Chondrocyte (in vitro differentiated cells): ENCODE results near the gene LPP. TPM values are rescaled to one million over a fixed set of nuclear protein-coding genes. Genes with fewer than 3 reads are reported as not detected.

Experiments used
- DNase-seq: peaks from one replicate; pipeline ENCODE4 v3.0.0; 2021; ENCODE audit warnings: mixed read lengths, low spot score
- H3K27ac Mint-ChIP-seq: one replicate; pipeline ENCODE4 v1.8.0; 2021; ENCODE audit warnings: mild to moderate bottlenecking, moderate library complexity, mixed read lengths; ENCODE audit not compliant: unreplicated experiment
- H3K27me3 Mint-ChIP-seq: 2 replicates; pipeline ENCODE4 v1.8.0; 2021; ENCODE audit warnings: low read depth, mixed read lengths
- H3K36me3 Mint-ChIP-seq: 2 replicates; pipeline ENCODE4 v1.8.0; 2021; ENCODE audit warnings: low read depth, mixed read lengths
- H3K4me1 Mint-ChIP-seq: 2 replicates; pipeline ENCODE4 v1.8.0; 2021; ENCODE audit warnings: low read depth, mild to moderate bottlenecking, mixed read lengths
- H3K4me3 Mint-ChIP-seq: one replicate; pipeline ENCODE4 v1.8.0; 2021; ENCODE audit warnings: mild to moderate bottlenecking, moderate library complexity, mixed read lengths; ENCODE audit not compliant: unreplicated experiment
- H3K9me3 Mint-ChIP-seq: 2 replicates; pipeline ENCODE4 v1.8.0; 2021; ENCODE audit warnings: low read depth, mixed read lengths
- total RNA-seq: library from RNA; stranded (reverse); gene quantifications from 3 replicates; pipeline ENCODE4 v1.2.1, GENCODE V29; 2021
- TF ChIP-seq, protein P1 (sequence below): fragments of 200-600 bp; sonication (generic); IDR thresholded peaks from 2 replicates; pipeline ENCODE4 v1.5.0; 2021; ENCODE audit warnings: antibody characterized with exemption, mild to moderate bottlenecking, moderate library complexity

LPP gene
- total RNA-seq, 1 donor from 2014 or later: 295 TPM

DNA sequence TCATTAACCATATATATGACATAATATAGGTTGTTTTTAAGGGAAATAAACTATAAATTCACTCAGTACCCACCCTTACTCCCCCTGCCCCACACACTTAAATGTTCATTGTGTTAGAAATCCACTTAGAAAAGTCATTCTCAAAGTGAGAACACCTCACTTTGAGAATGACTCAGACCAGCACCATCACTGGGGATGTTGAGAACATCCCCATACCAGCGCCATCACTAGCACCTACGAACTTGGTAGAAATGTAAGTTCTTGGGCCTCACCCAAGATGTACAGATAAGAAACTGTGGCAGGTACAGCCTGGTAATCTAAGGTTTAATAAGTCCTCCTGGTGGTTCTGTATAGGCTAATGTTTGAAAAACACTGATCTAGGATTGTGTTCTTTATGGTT, 362.6 kb downstream of the LPP start:
- Mint-ChIP-seq H3K9me3 (peaks cover 3% of the 10 kb centered on the region), H3K4me3 (no peak overlapping the region), H3K4me1 (peaks cover 48% of the 10 kb centered on the region), H3K36me3 (peaks cover 4% of the 10 kb centered on the region), H3K27me3 (no peaks in the 10 kb centered on the region), H3K27ac (no peak overlapping the region)
- TF ChIP-seq, protein P1, sequence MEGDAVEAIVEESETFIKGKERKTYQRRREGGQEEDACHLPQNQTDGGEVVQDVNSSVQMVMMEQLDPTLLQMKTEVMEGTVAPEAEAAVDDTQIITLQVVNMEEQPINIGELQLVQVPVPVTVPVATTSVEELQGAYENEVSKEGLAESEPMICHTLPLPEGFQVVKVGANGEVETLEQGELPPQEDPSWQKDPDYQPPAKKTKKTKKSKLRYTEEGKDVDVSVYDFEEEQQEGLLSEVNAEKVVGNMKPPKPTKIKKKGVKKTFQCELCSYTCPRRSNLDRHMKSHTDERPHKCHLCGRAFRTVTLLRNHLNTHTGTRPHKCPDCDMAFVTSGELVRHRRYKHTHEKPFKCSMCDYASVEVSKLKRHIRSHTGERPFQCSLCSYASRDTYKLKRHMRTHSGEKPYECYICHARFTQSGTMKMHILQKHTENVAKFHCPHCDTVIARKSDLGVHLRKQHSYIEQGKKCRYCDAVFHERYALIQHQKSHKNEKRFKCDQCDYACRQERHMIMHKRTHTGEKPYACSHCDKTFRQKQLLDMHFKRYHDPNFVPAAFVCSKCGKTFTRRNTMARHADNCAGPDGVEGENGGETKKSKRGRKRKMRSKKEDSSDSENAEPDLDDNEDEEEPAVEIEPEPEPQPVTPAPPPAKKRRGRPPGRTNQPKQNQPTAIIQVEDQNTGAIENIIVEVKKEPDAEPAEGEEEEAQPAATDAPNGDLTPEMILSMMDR: no peak
- no peak for DNase-seq

DNA sequence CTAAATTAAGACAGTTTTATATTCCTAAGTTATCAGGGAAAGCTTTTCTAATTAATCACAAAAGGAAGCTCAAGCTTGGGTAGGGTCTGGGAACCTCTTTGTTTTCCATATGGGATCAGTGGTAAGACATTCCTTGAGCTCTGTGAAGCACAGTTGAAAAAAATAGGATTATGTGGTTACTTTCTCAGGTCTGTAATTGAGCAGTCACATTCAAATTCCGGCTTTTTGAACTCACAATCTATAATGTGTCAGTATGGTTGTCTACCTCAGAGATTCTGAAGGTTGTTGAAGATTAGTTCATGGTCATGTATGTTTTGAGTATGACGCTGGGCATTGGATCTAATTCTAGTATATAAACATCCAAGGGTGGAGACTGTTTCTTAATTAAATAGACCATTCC, 364.5 kb downstream of the LPP start:
- peaks cover 4% of the 10 kb centered on the region for H3K36me3 Mint-ChIP-seq
- TF ChIP-seq, protein P1: no peak
- no peak overlapping the region for H3K27ac Mint-ChIP-seq
- peaks cover 3% of the 10 kb centered on the region for H3K9me3 Mint-ChIP-seq
- no peak overlapping the region for H3K4me3 Mint-ChIP-seq
- DNase-seq: no peak
- H3K4me1 Mint-ChIP-seq: peaks cover 44% of the 10 kb centered on the region
- H3K27me3 Mint-ChIP-seq: no peaks in the 10 kb centered on the region

DNA sequence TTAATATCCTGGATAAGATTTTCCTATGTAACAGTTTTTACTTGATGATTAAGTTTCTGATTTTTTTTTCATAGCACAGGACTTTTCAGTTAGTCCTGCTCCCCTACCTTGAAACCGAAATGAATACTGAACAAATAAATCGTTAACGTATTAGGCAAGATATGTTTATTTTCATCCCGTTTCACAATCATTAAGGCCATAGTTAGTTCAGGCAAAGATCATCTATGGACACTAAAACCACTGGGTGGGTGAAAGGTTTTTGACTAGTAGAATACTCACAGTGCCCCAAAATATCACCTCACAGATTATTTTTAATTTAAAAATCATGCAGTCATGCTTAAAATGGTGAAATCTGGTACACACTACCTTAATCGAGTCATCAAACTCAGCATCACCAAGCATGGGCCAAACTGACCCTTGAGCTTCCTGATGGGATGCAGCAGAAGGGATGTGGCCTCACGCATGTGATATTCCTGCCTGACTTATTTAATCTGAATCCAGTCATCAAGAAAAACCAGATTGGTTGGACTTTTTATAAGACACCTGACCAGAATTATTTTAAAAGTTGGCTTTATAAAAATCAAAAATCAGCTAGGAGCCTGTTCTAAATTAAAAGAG, 365.0 kb downstream of the LPP start:
- no peak overlapping the region for H3K4me3 Mint-ChIP-seq
- H3K27me3 Mint-ChIP-seq: no peaks in the 10 kb centered on the region

DNA sequence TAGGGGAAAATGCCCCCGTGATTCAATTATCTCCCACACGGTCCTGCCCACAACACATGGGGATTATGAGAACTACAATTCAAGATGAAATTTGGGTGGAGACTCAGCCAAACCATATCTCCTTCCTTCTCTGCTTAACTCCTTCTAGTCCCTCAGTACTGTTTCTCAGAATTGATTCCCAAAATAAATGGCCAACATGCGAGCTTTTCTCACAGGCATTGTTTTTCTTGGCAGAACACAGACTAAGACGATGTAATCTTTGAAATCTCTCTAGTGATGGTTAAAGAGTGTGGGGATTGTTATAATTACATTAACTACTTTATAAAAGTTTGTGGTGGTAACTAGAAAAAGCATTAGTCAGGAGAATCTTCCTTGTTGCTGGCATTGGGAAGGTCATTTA, 366.5 kb downstream of the LPP start:
- Mint-ChIP-seq H3K36me3 (peaks cover 10% of the 10 kb centered on the region), H3K4me3 (no peak overlapping the region), H3K27ac (peak overlapping the region; percentile 67), H3K4me1 (peaks cover 57% of the 10 kb centered on the region), H3K27me3 (no peaks in the 10 kb centered on the region), H3K9me3 (peaks cover 3% of the 10 kb centered on the region)
- DNase-seq: no peak
- TF ChIP-seq, protein P1: no peak

More for the DNA sequence above, 365.0 kb downstream of the LPP start:
- peaks cover 3% of the 10 kb centered on the region for H3K9me3 Mint-ChIP-seq
- H3K4me1 Mint-ChIP-seq: peaks cover 44% of the 10 kb centered on the region
- peaks cover 4% of the 10 kb centered on the region for H3K36me3 Mint-ChIP-seq
- TF ChIP-seq, protein P1: no peak
- H3K27ac Mint-ChIP-seq: no peak overlapping the region
- DNase-seq: no peak

DNA sequence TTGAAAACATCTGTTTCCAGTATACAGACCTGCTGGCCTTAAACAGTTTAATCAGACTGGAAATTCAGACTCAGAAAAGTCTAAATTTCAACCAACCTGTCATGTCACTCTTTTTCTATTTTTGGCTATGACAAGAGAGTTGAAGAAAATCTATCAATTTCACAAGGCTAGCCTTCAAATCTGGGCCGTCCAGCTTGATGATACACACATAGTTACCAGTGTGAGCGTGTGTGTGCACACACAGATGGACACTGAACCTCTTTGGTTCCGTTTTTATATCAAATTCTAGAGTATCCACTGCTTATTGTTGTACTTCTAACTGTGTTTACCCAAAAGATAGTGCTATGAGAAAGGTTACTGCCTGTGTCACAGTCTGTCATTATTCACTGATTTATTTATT, 368.2 kb downstream of the LPP start:
- no peak overlapping the region for H3K27ac Mint-ChIP-seq
- DNase-seq: no peak
- H3K9me3 Mint-ChIP-seq: peaks cover 3% of the 10 kb centered on the region
- no peaks in the 10 kb centered on the region for H3K27me3 Mint-ChIP-seq
- TF ChIP-seq, protein P1: no peak
- H3K4me3 Mint-ChIP-seq: no peak overlapping the region
- peaks cover 21% of the 10 kb centered on the region for H3K36me3 Mint-ChIP-seq
- peaks cover 73% of the 10 kb centered on the region for H3K4me1 Mint-ChIP-seq
